K562 (cell line): ENCODE results near the gene DOCK1. TPM values are rescaled to one million over a fixed set of nuclear protein-coding genes. Genes with fewer than 3 reads are reported as not detected.

Source experiments
- ATAC-seq: fragments of 200-7000 bp; cut with Tn5 transposase; 3 replicates; pipeline ENCODE4 v1.9.1; 2020; ENCODE audit warnings: moderate library complexity
- BruUV-seq: library from RNA; stranded (reverse); fragments of 400-500 nt; replicated peaks from 2 replicates; lab custom pipeline; 2021; lab: Mats Ljungman, UMichigan
- CTCF ChIA-PET: fragments of 300-600 bp; formaldehyde crosslinking; extraction: SDS; loops from one replicate; lab custom pipeline; 2021; ENCODE audit warnings: low intra/inter-chr PET ratio; lab: Yijun Ruan, JAX
- POLR2A ChIA-PET: fragments of 300-600, 350-650 bp; sonication (Branson Sonifier 250); formaldehyde crosslinking; extraction: SDS; loops from one replicate; lab custom pipeline; 2021; ENCODE audit warnings: antibody characterized with exemption, inconsistent platforms; lab: Yijun Ruan, JAX
- DNase-seq, 4 experiments: peaks; one replicate each; pipeline versions ENCODE4 v3.0.0 to v3.0.0-alpha.2; 2011 to 2018; ENCODE audit warnings: low spot score in 3 of 4, mixed read lengths in 3 of 4; ENCODE audit errors: extremely low read depth in 1 of 4
- FAIRE-seq: peaks from 2 replicates; lab custom pipeline; 2011; peaks lifted over from hg19 to GRCh38; lab: Jason Lieb, UNC
- H2AFZ ChIP-seq: 2 replicates; pipeline ENCODE4 v1.6.0; 2011; ENCODE audit warnings: low read depth, low read length, control low read depth, inconsistent platforms
- H3K27ac ChIP-seq: fragments of 200-600 bp; 3 replicates; pipeline ENCODE4 v1.8.0; 2011; ENCODE audit warnings: low read depth, mild to moderate bottlenecking, control low read depth, inconsistent platforms, low read length, moderate library complexity, mixed read lengths; ENCODE audit errors: extremely low read depth
- H3K27me3 ChIP-seq, 2 experiments: fragments of 300-600 bp in 1 of 2; 2 replicates in 1 of 2; 3 replicates in 1 of 2; pipeline versions ENCODE4 v1.6.0 to v1.8.0; 2011; ENCODE audit warnings: inconsistent platforms in 2 of 2, low read length in 2 of 2, mild to moderate bottlenecking in 1 of 2, mixed read lengths in 1 of 2, moderate library complexity in 1 of 2; ENCODE audit not compliant: control insufficient read depth in 2 of 2, insufficient read depth in 2 of 2
- H3K36me3 ChIP-seq: fragments of 300-600 bp; 3 replicates; pipeline ENCODE4 v1.8.0; 2011; ENCODE audit warnings: mild to moderate bottlenecking, low read length, inconsistent platforms; ENCODE audit not compliant: control insufficient read depth, insufficient read depth
- H3K4me1 ChIP-seq, 2 experiments: fragments of 200-600 bp in 1 of 2; replicated peaks in 1 of 2; 2 replicates in 1 of 2; 3 replicates in 1 of 2; pipeline versions ENCODE4 v1.5.1 to v1.8.0; 2011; ENCODE audit warnings: inconsistent platforms in 2 of 2, low read length in 2 of 2, mild to moderate bottlenecking in 1 of 2, mixed read lengths in 1 of 2, moderate library complexity in 1 of 2; ENCODE audit not compliant: control insufficient read depth in 2 of 2, insufficient read depth in 2 of 2
- H3K4me2 ChIP-seq: 2 replicates; pipeline ENCODE4 v1.6.1; 2011; ENCODE audit warnings: low read length, control low read depth, inconsistent platforms, mixed read lengths; ENCODE audit not compliant: insufficient read depth
- H3K4me3 ChIP-seq: fragments of 200-600 bp; sonication (generic), shearing (Covaris generic); 2 replicates; pipeline ENCODE4 v1.5.1; 2016; ENCODE audit warnings: control low read depth, inconsistent platforms
- H3K79me2 ChIP-seq: fragments of 200-600 bp; 3 replicates; pipeline ENCODE4 v1.8.0; 2011; ENCODE audit warnings: low read length, inconsistent platforms; ENCODE audit not compliant: control insufficient read depth, insufficient read depth
- H3K9ac ChIP-seq, 2 experiments: 2 replicates each; pipeline versions ENCODE4 v1.6.0 to v1.6.1; 2011; ENCODE audit warnings: low read depth in 2 of 2, low read length in 2 of 2, control low read depth in 1 of 2, inconsistent platforms in 1 of 2, mild to moderate bottlenecking in 1 of 2, mixed read lengths in 1 of 2; ENCODE audit not compliant: insufficient read depth in 1 of 2
- H3K9me1 ChIP-seq: one replicate; pipeline ENCODE4 v1.6.0; 2011; ENCODE audit warnings: inconsistent platforms, mild to moderate bottlenecking, low read length, moderate library complexity; ENCODE audit not compliant: control insufficient read depth, insufficient read depth
- H3K9me3 ChIP-seq: replicated peaks from 2 replicates; pipeline ENCODE4 v1.5.1; 2011; ENCODE audit warnings: low read depth, low read length, inconsistent platforms; ENCODE audit not compliant: control insufficient read depth, insufficient read depth
- H4K20me1 ChIP-seq: replicated peaks from 2 replicates; pipeline ENCODE4 v1.6.1; 2011; ENCODE audit warnings: low read length, inconsistent platforms, mixed read lengths; ENCODE audit not compliant: control insufficient read depth, insufficient read depth
- BDP1 ChIP-seq: IDR thresholded peaks from 3 replicates; pipeline ENCODE4 v1.6.1; 2011; ENCODE audit not compliant: insufficient read length, insufficient read depth
- CBX1 ChIP-seq: sonication (generic); IDR thresholded peaks from 2 replicates; pipeline ENCODE4 v1.6.1; 2016; ENCODE audit warnings: antibody characterized with exemption, low read depth, mild to moderate bottlenecking
- CREB1 ChIP-seq, 2 experiments: sonication (generic) in 1 of 2; formaldehyde crosslinking in 1 of 2; IDR thresholded peaks; 2 replicates each; pipeline versions ENCODE4 v1.6.1 to v1.8.0; 2012 to 2022; ENCODE audit warnings: inconsistent platforms in 1 of 2, mild to moderate bottlenecking in 1 of 2, missing genetic modification reagents in 1 of 2, moderate library complexity in 1 of 2
- CSDE1 ChIP-seq, 2 experiments: fragments of 450-650 bp; IDR thresholded peaks; 2 replicates each; pipeline ENCODE4 v1.6.1; 2016; ENCODE audit warnings: mild to moderate bottlenecking in 1 of 2
- ELF2 ChIP-seq: fragments of 250-450 bp; sonication (Bioruptor Pico); IDR thresholded peaks from 2 replicates; pipeline ENCODE4 v1.5.0; 2021; ENCODE audit warnings: mild to moderate bottlenecking
- FUS ChIP-seq: fragments of 200-400 bp; formaldehyde crosslinking; optimal IDR thresholded peaks from 2 replicates; pipeline ENCODE3; 2017; ENCODE audit warnings: low read depth, low read length
- HDAC2 ChIP-seq: fragments of 450-650 bp; IDR thresholded peaks from 2 replicates; pipeline ENCODE4 v1.6.1; 2016; ENCODE audit warnings: mild to moderate bottlenecking
- HMG20B ChIP-seq: fragments of 250-450 bp; sonication (Bioruptor Pico); IDR thresholded peaks from 2 replicates; pipeline ENCODE4 v1.5.0; 2021; ENCODE audit warnings: mild to moderate bottlenecking
- HOXB6 ChIP-seq: fragments of 250-450 bp; sonication (Bioruptor Pico); IDR thresholded peaks from 2 replicates; pipeline ENCODE4 v1.5.1; 2022; ENCODE audit warnings: mild to moderate bottlenecking, borderline replicate concordance
- PCBP1 ChIP-seq: fragments of 200-400 bp; formaldehyde crosslinking; IDR thresholded peaks from 2 replicates; pipeline ENCODE4 v1.6.1; 2018; ENCODE audit warnings: mild to moderate bottlenecking, low read depth, low read length; ENCODE audit not compliant: poor library complexity, severe bottlenecking
- PHF8 ChIP-seq: fragments of 200-600 bp; sonication (generic); IDR thresholded peaks from 2 replicates; pipeline ENCODE4 v1.6.1; 2012; ENCODE audit warnings: mixed run types, mild to moderate bottlenecking, inconsistent platforms, low read length, moderate library complexity, borderline replicate concordance
- TCF15 ChIP-seq: fragments of 250-450 bp; sonication (Bioruptor Pico); IDR thresholded peaks from 2 replicates; pipeline ENCODE4 v1.8.0; 2022; ENCODE audit warnings: moderate library complexity, mild to moderate bottlenecking, inconsistent platforms
- ZNF347 ChIP-seq: fragments of 450-650 bp; formaldehyde crosslinking; IDR thresholded peaks from 2 replicates; pipeline ENCODE4 v1.4.0; 2020; ENCODE audit warnings: low read depth, mild to moderate bottlenecking, moderate library complexity
- ZNF445 ChIP-seq: fragments of 250-450 bp; sonication (Bioruptor Pico); IDR thresholded peaks from 2 replicates; pipeline ENCODE4 v1.4.0; 2020; ENCODE audit warnings: low read depth, mild to moderate bottlenecking, moderate library complexity
- ZNF668 ChIP-seq: fragments of 250-450 bp; sonication (Bioruptor Pico); IDR thresholded peaks from 2 replicates; pipeline ENCODE4 v1.8.0; 2022; ENCODE audit warnings: mild to moderate bottlenecking, inconsistent platforms
- ZNF766 ChIP-seq: fragments of 200-800 bp; sonication (Bioruptor generic); conservative IDR thresholded peaks from 2 replicates; pipeline ENCODE4 v1.6.1; 2016; ENCODE audit warnings: missing genetic modification characterization, missing compliant biosample characterization
- WGBS: fragments of 100-300 bp; shearing (Covaris generic); methylation state at CpG from one replicate; pipeline ENCODE4 v1.1.6; 2016; ENCODE audit warnings: low coverage, mixed read lengths; ENCODE audit not compliant: insufficient coverage; ENCODE audit errors: missing lambda C conversion rate; 5-methylcytosine and 5-hydroxymethylcytosine counted together
- in situ Hi-C: fragments of 300-500 bp; cut with MboI; formaldehyde crosslinking; loops from 4 replicates; pipeline ENCODE4 v1.15.0; 2018; ENCODE audit warnings: inconsistent platforms, mixed read lengths
- intact Hi-C: fragments of 100-400 bp; cut with micrococcal nuclease; formaldehyde crosslinking; loops from 2 replicates; pipeline ENCODE4 v1.14.2; 2022
- polyA plus RNA-seq, 8 experiments: library from polyadenylated mRNA; depleted of rRNA in 4 of 8; stranded (reverse) in 5 of 8; unstranded in 3 of 8; fragments of >200 nt; fragmentation: Nextera tagmentation in 2 of 8; fragmentation: Illumina TruSeq in 1 of 8; extraction: Ambion mirVana in 2 of 8; extraction: Trizol in 1 of 8; gene quantifications; 2 replicates each; pipeline versions ENCODE4 v1.2.1 to v1.2.3, GENCODE V29; 2011 to 2014; ENCODE audit warnings: inconsistent platforms in 1 of 8, missing spikeins in 1 of 8
- total RNA-seq, 7 experiments: library from RNA; depleted of rRNA in 6 of 7; stranded (reverse); fragments of >200 nt in 6 of 7; fragmentation: Illumina TruSeq in 2 of 7; extraction: Trizol in 2 of 7; gene quantifications; 2 replicates each; pipeline versions ENCODE4 v1.2.1 to v1.2.3, GENCODE V29; 2011 to 2021; ENCODE audit warnings: low replicate concordance in 1 of 7
- TF ChIP-seq, protein P1 (sequence below): sonication (generic); formaldehyde crosslinking; IDR thresholded peaks from 2 replicates; pipeline ENCODE4 v1.8.1; 2023; ENCODE audit warnings: missing genetic modification reagents, mild to moderate bottlenecking, borderline replicate concordance

DOCK1 gene
- total and polyA plus RNA-seq, 9 of the 15 experiments (the other 6 are each of a cell fraction or from before 2014, with no cell fraction given), result 0.31 TPM; not detected in 8

GRCh38 chr10:127303105-127303504 lies 397.9 kb downstream of the DOCK1 start:
- in situ Hi-C loops, result no loop called here
- BruUV-seq, result no TSS peak
- WGBS, result 0% methylated on average over 2 of the region's 2 CpGs
- DNase-seq, result no peak
- H3K27me3 ChIP-seq, result no peaks in the 10 kb centered on the region
- H3K9me1 ChIP-seq, result no peaks in the 10 kb centered on the region
- TF ChIP-seq ZNF347 (CRISPR knock-in tag) (no peak), CSDE1 (IDR thresholded peaks at IDR 0.05) (no peak), CBX1 (no peak), CREB1 (IDR thresholded peaks at IDR 0.05) (no peak), CREB1 (CRISPR knock-in tag; IDR thresholded peaks at IDR 0.05) (no peak), TCF15 (no peak), HMG20B (CRISPR knock-in tag) (no peak), BDP1 (no peak), PCBP1 (no peak), PHF8 (no peak), HDAC2 (no peak), ELF2 (no peak), ZNF766 (CRISPR knock-in tag) (no peak), ZNF445 (CRISPR knock-in tag) (no peak), FUS (no peak), HOXB6 (no peak), ZNF668 (no peak)
- TF ChIP-seq, protein P1, sequence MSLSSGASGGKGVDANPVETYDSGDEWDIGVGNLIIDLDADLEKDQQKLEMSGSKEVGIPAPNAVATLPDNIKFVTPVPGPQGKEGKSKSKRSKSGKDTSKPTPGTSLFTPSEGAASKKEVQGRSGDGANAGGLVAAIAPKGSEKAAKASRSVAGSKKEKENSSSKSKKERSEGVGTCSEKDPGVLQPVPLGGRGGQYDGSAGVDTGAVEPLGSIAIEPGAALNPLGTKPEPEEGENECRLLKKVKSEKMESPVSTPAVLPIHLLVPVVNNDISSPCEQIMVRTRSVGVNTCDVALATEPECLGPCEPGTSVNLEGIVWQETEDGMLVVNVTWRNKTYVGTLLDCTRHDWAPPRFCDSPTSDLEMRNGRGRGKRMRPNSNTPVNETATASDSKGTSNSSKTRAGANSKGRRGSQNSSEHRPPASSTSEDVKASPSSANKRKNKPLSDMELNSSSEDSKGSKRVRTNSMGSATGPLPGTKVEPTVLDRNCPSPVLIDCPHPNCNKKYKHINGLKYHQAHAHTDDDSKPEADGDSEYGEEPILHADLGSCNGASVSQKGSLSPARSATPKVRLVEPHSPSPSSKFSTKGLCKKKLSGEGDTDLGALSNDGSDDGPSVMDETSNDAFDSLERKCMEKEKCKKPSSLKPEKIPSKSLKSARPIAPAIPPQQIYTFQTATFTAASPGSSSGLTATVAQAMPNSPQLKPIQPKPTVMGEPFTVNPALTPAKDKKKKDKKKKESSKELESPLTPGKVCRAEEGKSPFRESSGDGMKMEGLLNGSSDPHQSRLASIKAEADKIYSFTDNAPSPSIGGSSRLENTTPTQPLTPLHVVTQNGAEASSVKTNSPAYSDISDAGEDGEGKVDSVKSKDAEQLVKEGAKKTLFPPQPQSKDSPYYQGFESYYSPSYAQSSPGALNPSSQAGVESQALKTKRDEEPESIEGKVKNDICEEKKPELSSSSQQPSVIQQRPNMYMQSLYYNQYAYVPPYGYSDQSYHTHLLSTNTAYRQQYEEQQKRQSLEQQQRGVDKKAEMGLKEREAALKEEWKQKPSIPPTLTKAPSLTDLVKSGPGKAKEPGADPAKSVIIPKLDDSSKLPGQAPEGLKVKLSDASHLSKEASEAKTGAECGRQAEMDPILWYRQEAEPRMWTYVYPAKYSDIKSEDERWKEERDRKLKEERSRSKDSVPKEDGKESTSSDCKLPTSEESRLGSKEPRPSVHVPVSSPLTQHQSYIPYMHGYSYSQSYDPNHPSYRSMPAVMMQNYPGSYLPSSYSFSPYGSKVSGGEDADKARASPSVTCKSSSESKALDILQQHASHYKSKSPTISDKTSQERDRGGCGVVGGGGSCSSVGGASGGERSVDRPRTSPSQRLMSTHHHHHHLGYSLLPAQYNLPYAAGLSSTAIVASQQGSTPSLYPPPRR (CRISPR knock-in tag), result no peak
- TF ChIP-seq, all 486 proteins: peak for 0
- intact Hi-C loops, result no loop called here
- ChIA-PET CTCF (no interaction called here), POLR2A (interaction anchor here (0.7 kb wide), 1 partner anchor 33 kb away, joined by 3 read pairs; no protein-coding TSS in a partner anchor)
- H3K79me2 ChIP-seq, result no peaks in the 10 kb centered on the region
- H3K9ac ChIP-seq, result no peak overlapping the region
- ATAC-seq (no peak), FAIRE-seq (no peak)
- no peak overlapping the region for H3K27ac ChIP-seq
- no peaks in the 10 kb centered on the region for H3K36me3 ChIP-seq
- H3K4me2 ChIP-seq, result no peak overlapping the region
- H2AFZ ChIP-seq, result no peak overlapping the region
- no peaks in the 10 kb centered on the region for H3K9me3 ChIP-seq
- no peaks in the 10 kb centered on the region for H3K4me1 ChIP-seq
- H4K20me1 ChIP-seq, result no peaks in the 10 kb centered on the region
- no peak overlapping the region for H3K4me3 ChIP-seq
